NCI-H2107 (cell line): ENCODE measurements around the gene SOBP.

ENCODE experiments used
- DNase-seq: peaks from one replicate; lab custom pipeline; 2025; lab: John Stamatoyannopoulos, UW

Gene SOBP

DNA sequence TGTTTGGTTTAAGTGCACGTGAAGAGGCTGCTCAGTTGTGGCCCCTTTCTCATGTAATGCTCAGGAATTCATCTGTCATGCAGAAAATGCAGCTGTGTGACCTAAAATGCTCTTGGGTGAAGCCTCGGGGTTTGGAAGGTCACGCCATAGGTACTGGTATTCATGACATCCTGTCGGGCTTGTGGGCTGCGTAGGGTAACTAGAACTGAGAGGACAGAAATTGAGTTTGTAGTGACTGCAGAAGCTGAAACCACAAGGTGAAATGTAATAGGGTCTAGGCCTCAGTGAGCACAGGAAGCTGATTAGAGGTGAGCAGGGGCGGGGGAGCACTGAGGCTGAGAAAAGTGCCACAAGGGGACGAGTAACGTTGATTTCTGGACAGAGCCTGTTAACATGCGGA, 128.8 kb downstream of the SOBP start:
- no peak for DNase-seq

DNA sequence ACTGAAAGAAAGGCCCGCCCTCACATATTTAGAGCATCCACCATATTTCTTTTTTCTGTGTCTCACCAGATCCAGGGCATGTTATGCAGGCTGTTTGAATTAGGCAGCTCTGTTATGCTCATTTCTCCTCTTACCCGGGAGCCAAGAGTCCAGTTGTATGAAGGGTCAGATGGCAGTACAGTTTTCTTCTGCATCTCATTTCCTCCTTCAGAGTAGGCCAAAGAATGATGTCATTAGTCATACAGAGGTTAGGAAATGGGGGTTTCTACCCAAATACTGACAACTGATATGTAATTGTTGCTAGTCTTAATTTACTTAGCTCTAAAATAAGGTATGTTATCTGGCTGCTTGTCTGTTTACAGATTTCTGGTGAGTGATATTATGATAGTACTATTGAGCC, 130.8 kb downstream of the SOBP start:
- no peak for DNase-seq

DNA sequence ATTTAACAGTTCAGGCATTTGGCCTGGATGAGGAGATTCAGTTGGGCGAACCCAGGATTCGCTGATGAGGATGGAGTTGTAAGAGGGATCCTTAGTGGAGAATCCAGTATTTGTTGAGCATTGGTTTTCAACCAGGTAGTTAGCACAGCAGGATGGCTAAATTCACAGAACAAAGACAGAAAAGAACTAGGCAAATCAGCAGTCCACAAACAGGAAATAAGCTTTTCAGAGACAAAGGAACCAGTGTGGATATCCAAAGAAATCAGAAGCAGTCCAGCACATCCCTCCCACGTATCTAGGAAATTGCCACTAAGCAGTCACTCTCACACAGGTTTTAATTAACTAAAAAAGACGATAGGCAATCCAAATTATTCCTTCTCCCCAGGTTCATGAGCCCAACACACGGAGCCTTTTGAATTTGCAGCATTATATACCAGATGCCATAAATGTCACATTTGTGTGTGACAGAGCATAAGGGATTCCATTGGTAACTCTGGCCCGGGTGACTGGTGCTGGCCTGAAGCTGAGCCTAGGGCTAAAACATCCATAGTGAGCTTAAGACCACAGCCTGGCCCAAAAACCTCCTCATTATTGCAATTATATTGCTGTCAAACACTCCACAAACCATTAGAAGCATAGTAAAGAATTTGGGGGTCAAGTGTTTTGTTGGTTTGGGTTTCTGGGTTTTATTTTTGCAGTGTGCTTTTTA, 131.5 kb downstream of the SOBP start:
- peak; percentile 20 for DNase-seq

DNA sequence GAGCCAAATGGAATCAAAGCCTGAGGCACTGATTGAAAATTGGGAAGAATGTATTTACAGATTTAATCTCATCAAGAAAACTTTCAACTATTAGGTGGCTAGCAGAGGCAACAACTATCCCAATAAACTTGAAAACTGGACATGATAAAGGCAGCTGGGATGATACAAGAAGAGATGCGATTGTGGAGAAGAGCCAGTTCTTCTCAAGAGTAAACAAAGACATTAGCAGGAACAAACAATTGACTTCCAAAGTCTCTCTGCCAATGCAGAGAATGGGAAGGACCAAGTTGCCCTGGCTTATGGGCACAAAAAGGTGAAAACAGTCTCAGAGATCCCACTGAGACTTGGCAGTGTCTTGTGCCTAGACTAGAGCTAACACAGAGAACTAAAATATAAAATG, 132.4 kb downstream of the SOBP start:
- DNase-seq = no peak

DNA sequence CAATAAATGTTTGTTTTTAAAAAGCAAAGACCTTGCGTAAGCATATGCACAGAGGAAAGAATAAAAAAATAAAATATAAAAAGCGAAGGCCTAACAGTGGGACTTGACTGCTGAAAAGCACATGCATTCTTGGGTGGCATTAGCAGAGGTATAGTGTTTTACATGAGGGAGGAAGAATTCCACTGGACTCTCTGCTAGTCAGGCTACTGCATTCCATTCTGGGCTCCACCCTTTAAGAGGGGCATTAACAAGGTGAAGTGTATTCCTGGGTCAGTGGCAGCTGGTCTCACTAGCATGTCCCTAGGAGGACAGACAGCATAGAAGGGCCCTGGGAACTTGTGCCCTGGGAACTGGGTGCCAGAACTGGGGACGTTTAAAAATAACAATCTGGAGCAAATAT, 134.1 kb downstream of the SOBP start:
- DNase-seq = no peak

DNA sequence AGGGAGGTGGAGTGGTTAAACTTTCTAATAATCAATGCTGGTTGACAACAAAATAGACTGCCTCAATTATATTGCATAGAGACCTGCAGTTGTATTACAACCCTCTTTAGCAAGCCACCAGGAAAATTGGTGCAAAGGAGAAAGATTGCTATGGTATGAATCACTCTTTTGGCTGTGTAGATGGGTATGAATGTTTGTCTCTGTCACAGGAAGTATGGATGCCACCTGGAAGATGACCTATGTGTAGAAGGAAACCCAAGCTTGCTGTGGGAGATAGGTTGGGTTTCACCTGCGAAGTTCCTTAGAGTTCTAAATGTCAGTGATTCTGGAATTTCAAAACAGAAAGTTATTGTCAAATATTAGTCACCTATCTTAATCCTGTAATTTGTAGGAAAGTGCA, 134.6 kb downstream of the SOBP start:
- DNase-seq = no peak

DNA sequence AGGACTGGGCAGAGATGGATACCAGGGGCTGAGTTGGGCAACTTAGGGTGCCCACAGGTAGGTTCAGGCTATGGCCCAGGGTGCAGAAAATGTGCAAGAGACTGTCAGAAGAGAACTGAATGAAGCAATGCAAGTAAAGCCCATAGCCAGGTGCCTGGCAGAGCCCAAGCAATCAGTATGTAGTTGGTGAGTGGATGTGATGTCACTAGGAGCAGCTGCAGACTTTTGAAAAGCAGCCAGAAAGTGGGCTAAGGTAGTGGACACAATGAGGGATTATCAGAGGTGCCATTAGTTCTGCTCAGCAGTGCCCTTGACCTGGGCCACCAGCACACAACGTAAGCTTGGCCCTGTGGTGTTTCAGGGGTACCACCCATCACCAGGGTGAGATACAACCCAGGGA, 135.3 kb downstream of the SOBP start:
- DNase-seq = no peak

DNA sequence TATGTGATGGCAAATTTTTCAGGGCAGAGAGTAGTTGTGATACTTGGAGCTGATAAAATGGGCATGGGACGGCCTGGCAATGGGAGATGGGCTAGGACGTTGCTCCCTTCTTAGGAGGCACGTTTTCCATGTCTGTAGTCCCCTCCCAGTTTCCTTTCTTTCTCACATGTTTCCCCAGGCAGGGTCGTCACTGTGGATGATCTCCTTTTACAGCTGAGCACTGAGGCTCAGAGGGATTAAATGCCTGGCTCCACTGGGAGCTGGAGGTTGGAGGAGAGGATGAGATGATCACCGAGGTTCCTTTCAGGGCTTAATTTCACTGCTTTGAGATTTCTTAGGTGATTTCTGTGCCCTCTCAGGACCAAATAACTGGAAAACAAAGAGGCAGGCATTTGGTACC, 136.7 kb downstream of the SOBP start:
- no peak for DNase-seq

DNA sequence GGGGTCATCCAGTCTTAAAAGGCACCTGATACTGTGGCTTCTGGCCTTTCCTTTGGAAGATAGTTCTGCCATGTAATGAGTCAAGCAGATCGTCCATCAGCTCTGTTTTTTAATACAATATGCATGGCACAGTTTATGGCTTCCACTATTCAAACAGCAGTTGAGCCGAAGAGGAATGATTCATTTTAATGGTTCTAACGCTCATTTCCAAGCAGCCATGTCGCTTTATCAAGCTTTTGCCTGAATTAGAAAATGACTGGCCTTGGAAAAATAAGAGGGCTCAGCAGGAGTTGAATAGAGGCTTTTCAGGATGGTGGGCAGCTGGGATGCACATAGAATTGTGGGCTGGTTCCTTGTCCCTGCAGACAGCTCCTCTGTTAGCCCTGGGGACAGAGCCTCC, 138.1 kb downstream of the SOBP start:
- DNase-seq = no peak

DNA sequence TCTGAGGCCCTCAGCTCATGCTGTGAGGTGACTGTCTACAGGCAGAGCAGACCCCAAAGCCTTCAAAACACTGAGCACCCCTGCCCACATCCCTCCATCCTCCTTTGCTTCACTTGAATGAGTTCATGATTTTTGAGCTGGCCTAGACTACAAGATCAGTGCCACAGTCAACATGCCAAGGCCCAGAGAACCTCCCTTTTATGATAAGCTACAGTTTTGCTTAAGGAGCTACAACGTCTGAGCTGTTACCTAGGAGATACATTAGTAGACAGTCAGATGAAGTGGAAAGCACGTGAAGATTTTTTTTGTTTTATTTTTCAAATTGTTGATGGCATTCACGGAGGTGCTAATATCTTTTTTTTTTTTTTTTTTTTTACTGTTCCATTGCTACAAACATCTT, 139.0 kb downstream of the SOBP start:
- DNase-seq = no peak

DNA sequence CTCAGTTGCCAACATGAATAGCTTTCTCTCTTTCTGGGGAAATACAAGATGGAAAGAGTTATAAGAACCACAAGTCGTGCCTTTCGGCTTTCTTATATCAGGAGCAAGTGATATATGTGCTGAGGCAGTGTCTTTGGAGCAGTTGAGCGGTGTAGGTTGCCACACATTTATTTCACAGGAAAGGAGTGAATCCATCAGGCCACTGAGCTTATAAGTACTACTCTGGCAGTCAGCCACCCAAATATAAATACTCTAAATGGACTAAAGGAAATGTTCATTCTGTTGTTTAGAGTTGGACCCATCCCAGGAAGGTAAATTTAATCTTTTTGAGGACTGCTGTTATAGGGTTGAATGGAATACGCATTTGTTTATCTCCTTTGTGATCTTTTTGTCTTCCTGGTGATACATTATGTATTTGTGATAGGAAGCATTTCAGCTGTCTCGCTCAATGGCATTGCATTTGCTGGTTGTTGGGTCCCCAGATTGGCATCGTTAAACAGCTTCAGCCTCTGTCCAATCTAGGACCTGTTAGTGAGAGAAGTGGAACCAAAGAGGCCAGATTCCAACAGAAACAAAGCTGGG, 139.7 kb downstream of the SOBP start:
- peak; percentile 18 for DNase-seq

DNA sequence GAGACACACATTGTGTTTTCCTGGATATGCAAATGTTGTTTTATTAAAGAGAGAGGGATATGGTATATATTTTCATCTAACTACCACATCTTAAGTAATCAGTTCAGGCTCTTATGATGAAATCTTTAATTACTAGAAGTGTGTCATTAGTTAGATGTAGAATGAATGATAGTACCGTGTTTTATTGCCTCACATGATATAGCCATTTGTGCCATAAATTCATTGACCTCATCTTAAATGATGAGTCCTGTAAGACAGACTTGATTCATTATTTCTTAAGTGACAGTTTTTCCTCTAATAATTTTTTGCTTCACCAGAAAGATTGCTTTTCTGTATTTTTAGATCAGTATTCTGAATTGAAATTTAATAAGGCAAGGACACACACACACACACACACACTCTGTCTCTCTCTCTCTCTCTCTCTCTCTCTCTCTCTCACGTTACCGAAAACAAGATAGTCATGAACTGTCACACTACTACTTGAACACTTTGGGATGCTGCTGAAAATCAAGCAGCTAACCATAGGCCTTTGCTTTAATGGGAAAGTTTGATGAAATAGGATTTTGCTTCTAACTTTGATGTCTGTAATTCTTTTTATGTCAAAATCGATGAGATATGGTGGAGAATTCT, 140.5 kb downstream of the SOBP start:
- DNase-seq = no peak

DNA sequence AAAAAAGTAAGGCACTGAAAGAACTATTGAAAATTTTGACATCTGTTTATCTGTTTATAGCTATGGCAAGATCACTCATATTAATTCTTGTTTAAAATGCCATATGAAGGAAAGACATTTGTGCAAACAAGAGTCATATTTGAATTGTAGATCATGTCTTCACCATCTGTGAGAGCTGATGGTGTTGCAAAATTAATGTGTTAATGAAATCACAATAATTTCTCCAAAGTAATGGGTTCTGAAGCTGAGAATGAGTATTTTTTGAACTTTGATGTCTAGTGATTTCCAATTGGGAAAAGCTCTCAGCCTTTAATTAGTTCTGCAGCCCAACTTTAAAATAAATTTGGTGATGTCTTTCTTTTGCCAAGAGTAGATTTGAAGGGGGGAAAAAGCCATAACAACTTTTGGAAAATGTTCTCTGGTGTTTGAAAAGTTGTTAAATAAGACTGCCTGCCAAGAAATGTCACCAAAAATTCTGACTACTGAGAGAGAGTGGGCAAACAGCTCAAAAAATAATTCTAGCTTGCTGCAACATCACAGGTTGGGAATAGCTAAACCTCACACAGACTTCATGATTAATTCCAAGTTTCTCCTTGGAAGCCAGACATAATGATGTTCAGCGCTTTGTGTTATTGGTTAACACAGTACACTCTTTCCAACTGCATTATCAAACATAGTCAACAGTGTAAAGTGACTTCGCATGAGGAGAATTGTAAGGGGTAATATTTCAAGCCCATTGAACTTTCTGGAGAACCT, 142.6 kb downstream of the SOBP start:
- no peak for DNase-seq

DNA sequence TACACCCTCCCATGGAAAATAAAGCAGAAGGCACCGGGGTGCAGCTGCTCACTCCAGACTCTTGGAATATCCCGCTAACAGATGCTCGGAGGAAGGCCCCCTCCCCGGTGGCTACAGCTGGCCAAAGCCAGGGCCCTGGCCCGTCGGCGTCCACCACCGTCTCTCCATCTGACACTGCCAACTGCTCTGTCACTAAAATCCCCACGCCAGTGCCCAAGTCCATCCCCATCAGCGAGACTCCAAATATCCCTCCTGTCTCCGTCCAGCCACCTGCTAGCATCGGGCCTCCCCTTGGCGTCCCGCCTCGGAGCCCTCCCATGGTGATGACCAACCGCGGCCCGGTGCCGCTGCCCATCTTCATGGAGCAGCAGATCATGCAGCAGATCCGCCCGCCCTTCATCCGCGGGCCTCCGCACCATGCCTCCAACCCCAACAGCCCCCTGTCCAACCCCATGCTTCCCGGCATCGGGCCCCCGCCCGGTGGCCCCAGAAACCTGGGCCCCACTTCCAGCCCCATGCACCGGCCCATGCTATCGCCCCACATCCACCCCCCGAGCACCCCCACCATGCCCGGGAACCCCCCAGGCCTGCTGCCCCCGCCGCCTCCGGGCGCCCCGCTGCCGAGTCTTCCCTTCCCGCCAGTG, 143.9 kb downstream of the SOBP start:
- DNase-seq = no peak

DNA sequence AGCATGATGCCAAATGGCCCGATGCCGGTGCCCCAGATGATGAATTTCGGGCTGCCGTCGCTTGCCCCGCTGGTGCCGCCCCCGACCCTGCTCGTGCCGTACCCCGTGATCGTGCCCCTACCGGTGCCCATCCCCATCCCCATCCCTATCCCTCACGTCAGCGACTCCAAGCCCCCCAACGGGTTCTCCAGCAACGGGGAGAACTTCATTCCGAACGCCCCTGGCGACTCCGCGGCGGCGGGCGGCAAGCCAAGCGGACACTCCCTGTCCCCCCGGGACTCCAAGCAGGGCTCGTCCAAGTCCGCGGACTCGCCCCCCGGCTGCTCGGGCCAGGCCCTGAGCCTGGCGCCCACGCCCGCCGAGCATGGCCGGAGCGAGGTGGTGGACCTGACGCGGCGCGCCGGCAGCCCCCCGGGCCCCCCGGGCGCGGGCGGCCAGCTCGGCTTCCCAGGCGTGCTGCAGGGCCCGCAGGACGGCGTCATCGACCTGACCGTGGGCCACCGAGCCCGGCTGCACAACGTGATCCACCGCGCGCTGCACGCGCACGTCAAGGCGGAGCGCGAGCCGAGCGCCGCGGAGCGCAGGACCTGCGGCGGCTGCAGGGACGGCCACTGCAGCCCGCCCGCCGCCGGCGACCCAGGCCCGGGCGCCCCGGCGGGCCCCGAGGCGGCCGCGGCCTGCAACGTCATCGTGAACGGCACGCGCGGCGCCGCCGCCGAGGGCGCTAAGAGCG, 144.6 kb downstream of the SOBP start:
- DNase-seq = no peak

DNA sequence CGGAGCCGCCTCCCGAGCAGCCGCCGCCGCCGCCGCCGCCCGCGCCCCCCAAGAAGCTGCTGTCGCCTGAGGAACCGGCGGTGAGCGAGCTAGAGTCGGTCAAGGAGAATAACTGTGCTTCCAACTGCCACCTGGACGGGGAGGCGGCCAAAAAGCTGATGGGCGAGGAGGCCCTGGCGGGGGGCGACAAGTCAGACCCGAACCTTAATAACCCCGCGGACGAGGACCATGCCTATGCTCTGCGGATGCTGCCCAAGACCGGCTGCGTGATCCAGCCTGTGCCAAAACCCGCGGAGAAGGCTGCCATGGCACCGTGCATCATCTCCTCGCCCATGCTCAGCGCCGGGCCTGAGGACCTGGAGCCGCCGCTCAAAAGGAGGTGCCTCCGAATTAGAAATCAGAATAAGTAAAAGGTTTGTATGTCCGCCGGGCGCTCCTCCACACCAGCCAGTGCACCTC, 145.2 kb downstream of the SOBP start:
- no peak for DNase-seq

DNA sequence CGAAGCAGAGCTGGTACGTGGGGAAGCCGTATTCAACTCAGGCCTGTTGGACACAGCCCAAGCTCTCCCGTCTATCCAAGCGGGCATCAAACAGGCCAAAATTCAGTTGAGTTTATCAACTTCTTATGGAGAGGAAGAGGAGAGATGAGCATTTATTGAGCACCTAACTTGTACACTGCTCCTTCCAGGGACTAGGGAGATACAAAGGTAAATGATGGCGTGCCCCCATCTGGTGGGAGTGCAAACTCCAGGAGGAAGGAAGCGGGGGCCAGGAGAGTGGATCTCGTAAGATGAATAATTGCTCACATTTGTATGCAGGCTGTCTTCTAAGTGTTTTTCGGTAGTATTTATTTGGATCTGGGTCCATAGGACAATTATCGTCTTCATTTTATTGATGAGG, 146.6 kb downstream of the SOBP start:
- DNase-seq = no peak

DNA sequence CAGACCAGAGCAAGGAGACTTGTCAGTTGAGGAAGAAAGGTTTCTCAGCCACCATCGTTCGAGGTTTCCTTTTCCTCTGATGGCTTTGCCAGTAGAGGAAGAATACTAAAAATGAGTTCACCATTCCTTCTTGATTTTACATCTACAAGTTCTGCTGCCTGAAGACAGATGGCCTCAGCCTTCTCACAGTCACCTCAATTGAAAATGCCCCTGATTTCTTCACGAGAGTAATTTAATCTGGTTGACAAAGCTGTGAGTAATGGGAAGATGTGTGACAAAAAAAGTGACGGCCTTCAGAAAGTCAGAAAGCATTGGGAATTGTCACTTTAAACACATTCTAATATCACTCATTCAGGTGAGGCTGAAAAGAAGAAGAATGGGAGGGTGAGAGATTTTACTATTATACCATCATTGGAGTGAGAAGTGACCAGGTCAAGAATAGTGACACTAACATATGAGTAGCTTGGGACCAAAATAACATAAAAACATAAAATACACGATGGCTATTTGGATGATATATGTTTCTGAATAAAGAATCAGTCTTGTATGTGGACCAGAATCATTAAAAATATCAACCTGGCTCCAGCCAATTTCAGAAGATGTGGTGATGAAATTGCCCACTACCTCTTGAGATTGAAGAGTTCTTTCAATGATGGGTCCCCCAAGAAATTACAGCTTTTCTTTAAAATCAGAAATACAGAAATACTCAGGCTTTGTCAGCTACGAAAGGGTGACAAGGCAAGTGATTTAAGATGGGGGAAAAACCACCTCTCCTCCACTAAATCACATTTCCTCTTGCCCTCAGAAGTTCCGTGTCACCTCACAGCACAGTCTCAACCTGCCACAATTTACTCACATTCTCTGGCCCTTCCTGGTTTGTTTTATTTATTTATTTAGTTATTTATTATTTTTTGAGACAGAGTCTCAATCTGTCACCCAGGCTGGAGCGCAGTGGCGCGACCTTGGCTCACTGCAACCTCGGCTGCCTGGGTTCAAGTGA, 147.7 kb downstream of the SOBP start:
- DNase-seq = no peak

DNA sequence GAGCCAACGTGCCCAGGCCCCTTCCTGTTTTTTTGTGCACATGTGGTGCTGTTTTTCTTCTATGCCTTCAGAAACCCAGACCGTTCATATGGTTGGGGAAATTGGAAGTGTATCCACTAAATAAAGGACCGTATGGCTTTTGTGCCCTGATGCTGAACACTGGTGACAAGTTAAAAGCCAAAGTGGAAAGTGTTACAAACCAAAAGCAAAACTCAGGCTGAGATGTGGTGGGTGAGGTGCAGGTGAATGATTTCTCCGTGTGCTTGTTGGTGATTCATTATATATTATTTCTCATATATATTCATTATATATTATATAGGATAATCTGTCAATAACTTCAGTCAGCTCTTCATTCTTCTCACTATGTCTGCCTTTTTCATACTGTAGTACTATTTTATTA, 148.6 kb downstream of the SOBP start:
- no peak for DNase-seq

DNA sequence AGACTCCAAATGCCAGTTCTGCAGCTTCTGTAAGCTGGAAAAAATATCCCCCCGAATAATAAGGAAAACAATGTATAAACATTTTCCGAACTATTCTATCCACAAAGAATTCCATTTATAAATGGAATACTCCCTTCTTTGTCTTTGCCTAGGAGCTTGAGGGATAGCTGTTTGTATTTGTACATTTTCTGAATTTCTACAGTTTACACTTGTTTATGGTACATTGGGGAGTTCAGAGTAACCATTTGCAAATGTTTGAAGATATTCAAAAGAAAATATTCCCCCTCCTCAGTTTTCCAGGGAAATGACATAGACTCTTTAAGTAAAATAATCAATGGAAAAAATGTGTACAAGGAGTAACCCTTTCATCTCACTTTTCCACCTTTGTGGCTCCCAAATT, 149.6 kb downstream of the SOBP start:
- DNase-seq = no peak
